Right cardiac atrium (tissue), 5 donors: ENCODE measurements around the gene SUZ12. TPM values are rescaled to one million over a fixed set of nuclear protein-coding genes. Genes with fewer than 3 reads are reported as not detected.
"Not testable (repeated sequence)": the region's sequence is repeated elsewhere in the genome, so short reads cannot be mapped to it uniquely, and the experiment has no call there.

ENCODE experiments used
- ATAC-seq, 2 donors: fragments of 200-7000 bp; cut with Tn5 transposase; one replicate each; pipeline versions ENCODE4 v1.8.0 to v1.9.1; 2020; ENCODE audit warnings: moderate library complexity in 2 of 2, mild to moderate bottlenecking in 1 of 2
- DNase-seq, 3 donors: peaks; one replicate each; pipeline ENCODE4 v3.0.0-alpha.2; 2020
- H3K27ac ChIP-seq: one replicate; pipeline ENCODE4 v1.5.1; 2013; ENCODE audit warnings: mild to moderate bottlenecking, low read length, control low read depth, moderate library complexity
- H3K27me3 ChIP-seq: one replicate; pipeline ENCODE4 v1.6.1; 2013; ENCODE audit not compliant: control insufficient read depth, insufficient read depth
- H3K4me1 ChIP-seq: one replicate; pipeline ENCODE4 v1.6.1; 2013; ENCODE audit warnings: low read length; ENCODE audit not compliant: control insufficient read depth, insufficient read depth
- H3K4me3 ChIP-seq: one replicate; pipeline ENCODE4 v1.5.1; 2013; ENCODE audit warnings: low read length, control low read depth
- H3K9me3 ChIP-seq: one replicate; pipeline ENCODE4 v1.6.1; 2013; ENCODE audit warnings: low read length; ENCODE audit not compliant: control insufficient read depth
- WGBS: extraction: QIAGEN DNeasy Blood & Tissue Kit; methylation state at CpG from one replicate; pipeline ENCODE4 v1.1.7; 2013; 5-methylcytosine and 5-hydroxymethylcytosine counted together
- intact Hi-C, 4 donors: fragments of 100-400 bp; cut with DNase I; formaldehyde crosslinking; loops; one replicate each; pipeline versions ENCODE4 v1.11.0 to v1.14.0; 2022 to 2023
- polyA plus RNA-seq: library from polyadenylated mRNA; stranded (reverse); fragments of 200-250 nt; gene quantifications from one replicate; pipeline ENCODE4 v1.2.3, GENCODE V29; 2013
- total RNA-seq, 4 donors: library from RNA; stranded (reverse); fragmentation: NEBNext Ultra II Directional; extraction: Animal tissue kit (Norgen Biotek cat#: 25700); gene quantifications; one replicate each; pipeline ENCODE4 v1.2.1, GENCODE V29; 2021
- donor health status: healthy with polysubstance abuse.
- donor health status: DM: no; HTN: yes; CAD: no.
- donor health status: DM: no; HTN: no; CAD: no.
- donor health status: DM: no; HTN: yes; CAD: no; lungs with severe emphysema.
- donor health status: DM: yes; HTN: yes; CAD: no.

The SUZ12 gene
- total and polyA plus RNA-seq, 5 donors = 6.6 to 17.3 (median 15.6) TPM

DNA sequence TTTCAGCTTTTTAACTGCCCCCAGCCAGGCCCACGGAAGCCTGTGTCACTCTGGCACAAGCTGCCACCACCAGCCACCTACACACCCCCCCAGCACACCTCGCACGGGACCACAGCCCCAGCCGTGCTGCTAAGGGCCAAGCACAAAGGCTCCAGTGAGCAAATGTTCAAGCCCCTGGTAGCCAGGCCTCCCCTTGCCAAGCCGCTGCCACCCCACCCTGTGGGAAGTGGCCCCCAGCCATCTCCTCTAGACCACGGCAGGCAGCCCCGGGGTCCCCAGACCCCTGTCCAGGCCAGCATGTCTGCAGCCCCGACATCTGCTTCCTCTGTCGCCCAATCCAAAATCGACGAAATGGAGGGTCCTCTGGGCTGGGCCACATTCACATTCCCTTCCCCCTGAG, 105.5 kb downstream of the SUZ12 start:
- H3K27ac ChIP-seq, H3K27me3 ChIP-seq, H3K9me3 ChIP-seq, DNase-seq, H3K4me1 ChIP-seq, ATAC-seq, H3K4me3 ChIP-seq, intact Hi-C loops: not testable (repeated sequence)
- 92% methylated on average over 10 of the region's 11 CpGs for WGBS

DNA sequence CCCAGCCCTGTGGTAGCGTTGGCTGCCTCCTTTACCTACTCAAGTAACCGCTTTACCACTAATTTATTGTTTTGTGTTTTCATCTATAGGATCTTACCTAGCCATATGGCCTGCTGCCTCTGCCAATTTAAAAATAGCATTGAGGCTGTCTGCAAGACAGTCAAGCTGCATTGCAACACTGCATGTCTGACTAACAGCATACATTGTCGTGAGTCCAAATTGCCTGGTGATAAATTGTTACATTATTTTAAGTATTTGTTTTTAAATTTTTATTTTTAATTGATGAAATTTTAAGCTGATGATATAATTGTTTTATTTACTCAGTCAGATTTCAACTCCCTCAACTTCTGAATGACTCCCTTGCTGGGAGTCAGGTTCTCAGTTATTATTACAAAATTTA, 108.8 kb downstream of the SUZ12 start:
- H3K27me3 ChIP-seq, DNase-seq, ATAC-seq, H3K4me1 ChIP-seq, intact Hi-C loops, H3K27ac ChIP-seq, H3K9me3 ChIP-seq, H3K4me3 ChIP-seq: not testable (repeated sequence)
- 93% methylated on average over 3 of the region's 3 CpGs for WGBS

DNA sequence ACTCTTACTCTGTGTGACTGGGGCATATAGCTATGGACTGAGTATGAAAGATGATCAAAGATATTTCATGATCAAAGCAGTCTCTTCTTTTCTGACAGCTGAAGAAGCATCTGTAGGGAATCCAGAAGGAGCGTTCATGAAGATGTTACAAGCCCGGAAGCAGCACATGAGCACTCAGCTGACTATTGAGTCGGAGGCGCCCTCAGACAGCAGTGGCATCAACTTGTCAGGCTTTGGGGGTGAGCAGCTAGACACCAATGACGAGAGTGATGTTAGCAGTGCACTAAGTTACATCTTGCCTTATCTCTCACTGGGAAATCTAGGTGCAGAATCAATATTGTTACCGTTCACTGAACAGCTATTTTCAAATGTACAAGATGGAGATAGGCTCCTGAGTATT, 110.9 kb downstream of the SUZ12 start:
- DNase-seq, H3K27ac ChIP-seq, H3K4me1 ChIP-seq, H3K27me3 ChIP-seq, H3K9me3 ChIP-seq, H3K4me3 ChIP-seq, ATAC-seq, intact Hi-C loops: not testable (repeated sequence)
- WGBS = 96% methylated on average over 6 of the region's 6 CpGs

Other genes starting within 250 kb of the SUZ12 start
- gene COPRS, start 77.8 kb upstream of the SUZ12 start, total RNA-seq = 10 to 100 TPM; 42.9 to 56.1 (median 46.0) TPM
- 57.9 TPM for gene COPRS, start 77.8 kb upstream of the SUZ12 start, polyA plus RNA-seq
- 10 to 100 TPM; 25.2 to 34.5 (median 31.5) TPM for gene UTP6, start 35.3 kb upstream of the SUZ12 start, total RNA-seq
- 24.4 TPM for gene UTP6, start 35.3 kb upstream of the SUZ12 start, polyA plus RNA-seq
- gene LRRC37B, start 70.4 kb downstream of the SUZ12 start, total RNA-seq = 1 to 10 TPM; 4.2 to 7.2 (median 4.8) TPM
- 3.7 TPM for gene LRRC37B, start 70.4 kb downstream of the SUZ12 start, polyA plus RNA-seq
- 10 to 100 TPM; 51.4 to 69.3 (median 54.5) TPM for gene RHOT1, start 205.5 kb downstream of the SUZ12 start, total RNA-seq
- 50.9 TPM for gene RHOT1, start 205.5 kb downstream of the SUZ12 start, polyA plus RNA-seq